ENCODE data around the gene COG4.

COG4 gene

GRCh38 chr16:70568601-70569237 is 45.4 kb upstream of the COG4 start:
- TF ChIP-seq CTCF (IDR thresholded peaks at IDR 0.05; ENCODE audit: borderline replicate concordance, control extremely low read depth, extremely low read depth, insufficient read depth, missing control alignments), result no peak
- no peak for DNase-seq (ENCODE audit: low spot score)
- in situ Hi-C loops (cut with MboI; ENCODE audit: low sequenced_read_pairs, unreplicated experiment), result no loop called here

GRCh38 chr16:70565053-70565452 is 41.7 kb upstream of the COG4 start:
- in situ Hi-C loops (cut with MboI; ENCODE audit: low sequenced_read_pairs, unreplicated experiment), result no loop called here
- TF ChIP-seq CTCF (IDR thresholded peaks at IDR 0.05; ENCODE audit: borderline replicate concordance, control extremely low read depth, extremely low read depth, insufficient read depth, missing control alignments), result no peak
- DNase-seq (ENCODE audit: low spot score), result no peak

GRCh38 chr16:70563636-70564035 is 40.3 kb upstream of the COG4 start:
- DNase-seq (ENCODE audit: low spot score), result no peak
- TF ChIP-seq CTCF (IDR thresholded peaks at IDR 0.05; ENCODE audit: borderline replicate concordance, control extremely low read depth, extremely low read depth, insufficient read depth, missing control alignments), result no peak
- in situ Hi-C loops (cut with MboI; ENCODE audit: low sequenced_read_pairs, unreplicated experiment), result no loop called here

GRCh38 chr16:70561623-70562022 is 38.3 kb upstream of the COG4 start:
- TF ChIP-seq CTCF (IDR thresholded peaks at IDR 0.05; ENCODE audit: borderline replicate concordance, control extremely low read depth, extremely low read depth, insufficient read depth, missing control alignments), result no peak
- in situ Hi-C loops (cut with MboI; ENCODE audit: low sequenced_read_pairs, unreplicated experiment), result no loop called here
- no peak for DNase-seq (ENCODE audit: low spot score)

- no peak for TF ChIP-seq CTCF (IDR thresholded peaks at IDR 0.05; ENCODE audit: borderline replicate concordance, control extremely low read depth, extremely low read depth, insufficient read depth, missing control alignments)
- in situ Hi-C loops (cut with MboI; ENCODE audit: low sequenced_read_pairs, unreplicated experiment), result no loop called here
- DNase-seq (ENCODE audit: low spot score), result no peak
These were observed 32.7 kb upstream of the COG4 start for GRCh38 chr16:70556063-70556462.

- TF ChIP-seq CTCF (IDR thresholded peaks at IDR 0.05; ENCODE audit: borderline replicate concordance, control extremely low read depth, extremely low read depth, insufficient read depth, missing control alignments), result no peak
- in situ Hi-C loops (cut with MboI; ENCODE audit: low sequenced_read_pairs, unreplicated experiment), result no loop called here
- no peak for DNase-seq (ENCODE audit: low spot score)
These were observed 30.3 kb upstream of the COG4 start for GRCh38 chr16:70553645-70554044.
